Coronary artery (tissue), 2 donors: ENCODE data around the gene F8.

Experiments used
- DNase-seq: peaks from one replicate; pipeline ENCODE4 v3.0.0-alpha.2; 2017; ENCODE audit warnings: low spot score
- H3K27ac ChIP-seq, 2 donors: fragments of 200-600 bp; sonication (generic); one replicate each; pipeline ENCODE4 v1.5.1; 2016 to 2019
- H3K4me3 ChIP-seq: fragments of 200-600 bp; sonication (generic); 2 replicates; pipeline ENCODE4 v1.5.1; 2016; ENCODE audit warnings: mild to moderate bottlenecking, moderate library complexity
- CTCF ChIP-seq: fragments of 200-600 bp; sonication (generic); IDR thresholded peaks from one replicate; pipeline ENCODE4 v1.5.1; 2019; ENCODE audit warnings: antibody characterized with exemption

The F8 gene

GRCh38 chrX:155035688-155036087 lies 13.2 kb upstream of the F8 start:
- Histone ChIP-seq H3K4me3 (no peak overlapping the region), H3K27ac (no peak overlapping the region)
- TF ChIP-seq CTCF: no peak
- DNase-seq: no peak

GRCh38 chrX:155031657-155032056 lies 9.1 kb upstream of the F8 start:
- no peak for DNase-seq
- no peak overlapping the region for H3K4me3 ChIP-seq
- TF ChIP-seq CTCF: no peak
- no peak overlapping the region for H3K27ac ChIP-seq

DNA sequence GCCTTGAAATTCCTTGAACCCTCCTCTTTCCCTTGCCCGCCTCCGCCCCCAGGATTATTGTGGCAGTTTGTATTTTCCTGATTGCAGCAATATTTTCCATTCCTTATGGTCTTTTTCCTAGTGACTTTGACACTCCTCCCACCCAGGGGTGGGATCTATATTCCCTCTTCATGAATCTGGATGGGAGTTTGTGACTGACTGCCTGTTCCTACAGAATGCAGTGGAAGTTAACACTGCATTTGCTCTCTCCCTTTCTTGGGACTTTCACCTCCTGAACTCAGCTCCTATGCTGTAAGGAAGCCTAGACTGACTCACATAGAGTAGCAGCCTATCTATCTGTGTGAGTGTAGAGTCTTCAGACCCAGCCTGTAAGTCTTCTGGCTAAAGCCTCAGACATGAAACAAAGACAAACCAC lies 6.4 kb upstream of the F8 start:
- Histone ChIP-seq H3K4me3 (peak overlapping the region; percentile 74), H3K27ac (peak overlapping the region; percentile 80 to 95)
- TF ChIP-seq CTCF: no peak
- no peak for DNase-seq

- no peak for DNase-seq
These were observed 5.6 kb upstream of the F8 start for GRCh38 chrX:155028129-155028528.

DNA sequence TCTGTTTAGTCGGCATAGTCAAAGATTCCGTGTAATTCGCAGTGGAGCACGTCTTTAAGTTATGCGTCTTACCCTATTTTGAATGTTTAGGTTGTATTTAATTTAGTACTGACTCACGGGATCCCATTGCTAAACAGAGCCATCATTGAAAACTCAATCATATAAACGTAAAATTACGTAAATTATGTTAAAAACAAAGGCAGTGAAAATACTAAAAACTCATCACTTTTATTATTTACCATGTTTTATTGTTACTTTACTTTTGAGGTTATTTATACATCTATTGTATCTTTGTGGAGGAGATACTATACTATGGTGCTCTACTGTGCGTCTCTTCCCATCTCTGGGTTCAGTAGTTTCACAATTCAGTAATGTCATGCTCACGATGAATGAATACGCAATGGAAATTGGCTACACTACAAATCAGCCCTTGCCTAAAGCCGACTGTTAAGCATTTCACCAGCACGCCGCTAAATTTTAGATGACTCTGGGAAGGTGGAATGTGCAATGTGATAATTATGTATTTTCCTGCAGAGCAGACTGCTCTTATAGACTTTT lies 5.1 kb upstream of the F8 start:
- Histone ChIP-seq H3K4me3 (peak overlapping the region; percentile 74), H3K27ac (peak overlapping the region; percentile 80 to 95)
- no peak for DNase-seq
- TF ChIP-seq CTCF: no peak

More at GRCh38 chrX:155028129-155028528, 5.6 kb upstream of the F8 start:
- no peak for TF ChIP-seq CTCF
- peak overlapping the region; percentile 80 to 95 for H3K27ac ChIP-seq
- peak overlapping the region; percentile 74 for H3K4me3 ChIP-seq

DNA sequence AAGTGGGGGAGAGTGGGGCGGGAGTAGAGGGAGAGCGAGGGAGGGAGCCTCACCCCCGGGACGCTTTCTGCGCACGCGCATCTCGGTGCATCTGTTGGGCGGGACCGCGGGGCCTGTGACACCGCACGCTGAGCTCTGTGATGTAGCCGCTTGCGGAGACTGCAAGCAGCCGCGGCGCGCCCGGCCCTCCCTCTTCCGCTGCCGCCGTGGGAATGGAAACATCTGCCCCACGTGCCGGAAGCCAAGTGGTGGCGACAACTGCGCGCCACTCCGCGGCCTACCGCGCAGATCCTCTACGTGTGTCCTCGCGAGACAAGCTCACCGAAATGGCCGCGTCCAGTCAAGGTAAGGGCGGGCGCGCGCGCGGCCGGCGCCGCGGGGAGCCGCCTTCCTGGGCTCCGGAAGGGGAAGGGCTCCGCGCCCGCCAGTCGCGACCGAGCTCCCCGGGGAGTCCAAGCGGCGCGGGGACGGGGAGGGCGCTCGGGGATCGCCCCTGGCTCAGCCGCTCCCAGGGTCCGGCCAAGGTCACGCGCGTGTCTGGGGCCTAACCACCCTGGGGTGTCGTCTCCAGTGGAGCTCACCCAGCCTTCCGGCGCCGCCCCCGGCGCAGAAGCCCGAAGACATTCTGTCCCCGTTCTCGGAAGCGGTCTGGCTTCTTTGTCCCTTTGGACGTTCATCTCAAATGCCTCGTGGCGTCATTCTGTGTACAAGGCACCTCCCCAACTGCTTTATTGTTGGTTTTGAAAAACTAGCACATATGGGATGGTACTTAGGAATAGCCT lies 4.4 kb upstream of the F8 start, which contains the start of gene FUNDC2:
Gene FUNDC2 (plus strand): TSS at position 118 of the 782 bp plus-strand sequence. CDS start 95 bp downstream, at position 213.
- TF ChIP-seq CTCF: no peak
- peak; percentile 96 for DNase-seq
- H3K27ac ChIP-seq: peak within 1 kb of the TSS; percentile 80 to 95

DNA sequence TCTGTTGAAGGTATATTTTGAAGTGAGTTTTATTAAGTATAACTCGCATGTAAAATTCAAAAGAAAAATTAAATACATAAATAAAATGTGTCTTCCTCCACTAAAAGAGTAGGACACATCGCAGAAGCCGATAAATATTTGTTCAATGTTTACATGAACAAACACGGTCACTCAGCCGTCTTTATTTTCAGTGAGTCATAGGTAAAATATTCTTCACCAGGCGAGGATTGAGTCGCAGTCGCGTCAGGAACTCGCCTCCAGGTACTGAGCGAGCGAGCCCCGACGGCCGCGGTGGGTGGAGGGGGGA lies 3.9 kb upstream of the F8 start:
- no peak for TF ChIP-seq CTCF
- Histone ChIP-seq H3K27ac (peak overlapping the region; percentile 80 to 95), H3K4me3 (peak overlapping the region; percentile 74)
- DNase-seq: no peak

More for the DNA sequence above, 4.4 kb upstream of the F8 start, which contains the start of gene FUNDC2:
- peak within 1 kb of the TSS; percentile 74 for H3K4me3 ChIP-seq
